ENCODE results near the gene MMP28.

MMP28 gene

GRCh38 chr17:35768797-35769196, 26.6 kb downstream of the MMP28 start:
- no peak for TF ChIP-seq TEAD4 (IDR thresholded peaks at IDR 0.05)

DNA sequence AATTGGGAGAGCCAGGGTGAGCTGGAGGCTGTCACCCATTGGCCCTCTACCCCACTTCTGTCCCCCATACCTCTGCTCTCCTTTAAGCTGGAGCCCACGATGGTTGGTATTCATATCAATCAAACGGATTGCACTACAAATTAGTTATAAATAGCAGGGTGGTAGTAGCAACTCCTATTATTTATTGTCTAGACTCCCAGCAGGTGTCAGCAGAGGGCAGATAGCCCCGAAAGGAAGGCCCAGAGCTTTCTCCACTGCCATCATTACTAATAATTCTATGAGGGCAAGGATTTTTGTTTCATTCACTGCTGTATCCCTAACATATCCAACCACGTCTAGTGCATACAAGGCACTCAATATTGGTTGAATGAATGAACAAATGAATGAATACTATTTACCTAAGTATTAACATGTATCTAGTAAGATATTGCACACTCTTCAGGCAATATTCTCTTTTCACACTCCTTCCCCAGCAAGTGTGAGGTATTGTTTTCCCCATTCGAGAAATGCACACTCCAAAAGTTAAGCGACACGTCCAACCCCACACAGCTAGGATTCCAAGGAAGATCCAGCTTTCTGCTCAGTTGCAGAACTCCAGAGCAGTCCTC, 28.4 kb downstream of the MMP28 start:
- TF ChIP-seq REST (IDR thresholded peaks at IDR 0.05; ENCODE audit: low read depth) (no peak), RAD21 (IDR thresholded peaks at IDR 0.05; ENCODE audit: low read depth) (peak; percentile 59)

GRCh38 chr17:35766489-35766877, 29.0 kb downstream of the MMP28 start:
- TF ChIP-seq TAF1 (IDR thresholded peaks at IDR 0.05; ENCODE audit: low read depth): no peak
- TF ChIP-seq, protein P1, sequence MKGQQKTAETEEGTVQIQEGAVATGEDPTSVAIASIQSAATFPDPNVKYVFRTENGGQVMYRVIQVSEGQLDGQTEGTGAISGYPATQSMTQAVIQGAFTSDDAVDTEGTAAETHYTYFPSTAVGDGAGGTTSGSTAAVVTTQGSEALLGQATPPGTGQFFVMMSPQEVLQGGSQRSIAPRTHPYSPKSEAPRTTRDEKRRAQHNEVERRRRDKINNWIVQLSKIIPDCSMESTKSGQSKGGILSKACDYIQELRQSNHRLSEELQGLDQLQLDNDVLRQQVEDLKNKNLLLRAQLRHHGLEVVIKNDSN (IDR thresholded peaks at IDR 0.05): no peak
- TF ChIP-seq FOXM1 (IDR thresholded peaks at IDR 0.05; ENCODE audit: borderline replicate concordance, low read depth): no peak
- TF ChIP-seq ZBTB7A (IDR thresholded peaks at IDR 0.05; ENCODE audit: low read depth): no peak
- no peak for TF ChIP-seq REST (IDR thresholded peaks at IDR 0.05; ENCODE audit: low read depth)
- no peak for TF ChIP-seq CEBPB (IDR thresholded peaks at IDR 0.05)
- no peak for TF ChIP-seq CREB1 (IDR thresholded peaks at IDR 0.05; ENCODE audit: low read depth)
- no peak for TF ChIP-seq EGR1 (IDR thresholded peaks at IDR 0.05)
- no peak for TF ChIP-seq YY1 (IDR thresholded peaks at IDR 0.05; ENCODE audit: low read depth)
- TF ChIP-seq, protein P2, sequence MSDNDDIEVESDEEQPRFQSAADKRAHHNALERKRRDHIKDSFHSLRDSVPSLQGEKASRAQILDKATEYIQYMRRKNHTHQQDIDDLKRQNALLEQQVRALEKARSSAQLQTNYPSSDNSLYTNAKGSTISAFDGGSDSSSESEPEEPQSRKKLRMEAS (IDR thresholded peaks at IDR 0.05): no peak
- no peak for TF ChIP-seq NFIC (IDR thresholded peaks at IDR 0.05)
- TF ChIP-seq TEAD4 (IDR thresholded peaks at IDR 0.05): no peak
- TF ChIP-seq EP300 (IDR thresholded peaks at IDR 0.05; ENCODE audit: borderline replicate concordance): no peak
- no peak for TF ChIP-seq TCF12 (IDR thresholded peaks at IDR 0.05; ENCODE audit: low read depth)
- TF ChIP-seq RAD21 (IDR thresholded peaks at IDR 0.05; ENCODE audit: low read depth): no peak

DNA sequence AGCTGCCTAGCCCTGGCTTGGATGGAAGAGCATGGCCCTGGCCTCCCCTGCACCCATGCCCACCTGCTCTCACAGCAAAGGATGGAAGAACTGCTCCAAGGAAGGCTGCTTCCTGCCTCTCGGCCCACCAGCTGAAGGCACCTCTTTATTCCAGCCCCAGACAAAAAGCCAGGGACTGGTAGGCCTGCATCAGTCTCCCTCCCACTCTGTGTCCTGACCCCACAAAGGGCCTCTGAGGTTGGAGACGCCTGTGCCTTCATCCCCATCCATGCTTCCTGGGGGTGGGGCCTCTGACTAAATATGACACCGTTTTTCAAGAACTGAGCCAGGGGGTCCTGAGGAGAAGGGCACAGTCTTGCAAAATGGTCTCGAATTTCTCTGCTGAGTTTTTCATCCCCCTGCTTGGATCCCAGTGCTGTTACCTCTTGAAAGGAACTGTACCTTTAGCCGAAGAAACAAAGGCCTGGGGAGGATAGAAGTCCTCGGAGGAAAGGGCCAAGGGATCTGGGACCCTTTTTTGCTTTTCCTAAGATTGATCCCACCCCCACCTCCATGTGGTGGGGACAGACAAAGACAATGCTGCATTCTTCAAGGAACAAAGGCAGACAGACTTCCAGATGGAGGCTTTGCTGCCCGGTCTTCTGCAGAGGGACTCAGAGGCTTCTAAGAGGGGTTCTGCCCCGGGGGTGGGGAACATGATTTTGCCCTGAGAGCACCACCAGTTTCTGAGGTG, 29.5 kb downstream of the MMP28 start:
- no peak for TF ChIP-seq EGR1 (IDR thresholded peaks at IDR 0.05)
- no peak for TF ChIP-seq TAF1 (IDR thresholded peaks at IDR 0.05; ENCODE audit: low read depth)
- no peak for TF ChIP-seq YY1 (IDR thresholded peaks at IDR 0.05; ENCODE audit: low read depth)
- no peak for TF ChIP-seq CREB1 (IDR thresholded peaks at IDR 0.05; ENCODE audit: low read depth)
- TF ChIP-seq, protein P1 (IDR thresholded peaks at IDR 0.05): no peak
- TF ChIP-seq TEAD4 (IDR thresholded peaks at IDR 0.05): no peak
- TF ChIP-seq, protein P2 (IDR thresholded peaks at IDR 0.05): no peak
- no peak for TF ChIP-seq FOXM1 (IDR thresholded peaks at IDR 0.05; ENCODE audit: borderline replicate concordance, low read depth)
- TF ChIP-seq REST (IDR thresholded peaks at IDR 0.05; ENCODE audit: low read depth): no peak
- no peak for TF ChIP-seq RAD21 (IDR thresholded peaks at IDR 0.05; ENCODE audit: low read depth)
- TF ChIP-seq NFIC (IDR thresholded peaks at IDR 0.05): no peak
- TF ChIP-seq TCF12 (IDR thresholded peaks at IDR 0.05; ENCODE audit: low read depth): no peak
- no peak for TF ChIP-seq ZBTB7A (IDR thresholded peaks at IDR 0.05; ENCODE audit: low read depth)
- TF ChIP-seq EP300 (IDR thresholded peaks at IDR 0.05; ENCODE audit: borderline replicate concordance): no peak
- TF ChIP-seq CEBPB (IDR thresholded peaks at IDR 0.05): no peak
